GM12801 (cell line): ENCODE data around the gene ZNG1F.
"Not testable (repeated sequence)": the region's sequence is repeated elsewhere in the genome, so short reads cannot be mapped to it uniquely, and the experiment has no call there.

ENCODE experiments used
- CTCF ChIP-seq: IDR thresholded peaks from one replicate; pipeline ENCODE4 v1.5.1; 2011; ENCODE audit warnings: control low read depth; ENCODE audit not compliant: insufficient read length; ENCODE audit errors: extremely low read depth

Gene ZNG1F

GRCh38 chr9:41189217-41189616 is at the start of gene ZNG1F:
ZNG1F (minus strand) TSS chr9:41189317; CDS start chr9:41189258, 59 bp downstream.
- not testable (repeated sequence) for TF ChIP-seq CTCF

GRCh38 chr9:41229408-41230401 is 40.6 kb upstream of the ZNG1F start:
- TF ChIP-seq CTCF: no peak

GRCh38 chr9:41128581-41128980 is 60.5 kb downstream of the ZNG1F start, which contains the start of gene FOXD4L6:
FOXD4L6 (minus strand) TSS chr9:41128681; CDS start chr9:41128383, 298 bp downstream.
- TF ChIP-seq CTCF: not testable (repeated sequence)
